ENCODE data around the gene KDM3B.
"Not testable (repeated sequence)": the region's sequence is repeated elsewhere in the genome, so short reads cannot be mapped to it uniquely, and the experiment has no call there.

KDM3B gene

GRCh38 chr5:138389332-138389731 lies 36.8 kb downstream of the KDM3B start:
- DNase-seq (ENCODE audit: low read depth in 2 of 2): no peak

- DNase-seq (ENCODE audit: low read depth in 2 of 2): not testable (repeated sequence)
Observed at GRCh38 chr5:138389911-138390310, 37.4 kb downstream of the KDM3B start.

GRCh38 chr5:138391859-138392386 lies 39.4 kb downstream of the KDM3B start:
- no peak for DNase-seq (ENCODE audit: low read depth in 2 of 2)

GRCh38 chr5:138402640-138403039 lies 50.2 kb downstream of the KDM3B start:
- no peak for DNase-seq (ENCODE audit: low read depth in 2 of 2)

- no peak for DNase-seq (ENCODE audit: low read depth in 2 of 2)
Observed at GRCh38 chr5:138408023-138408422, 55.5 kb downstream of the KDM3B start.

GRCh38 chr5:138410996-138411640 lies 58.6 kb downstream of the KDM3B start:
- peak in 1 of 2 donors; percentile 2 for DNase-seq (ENCODE audit: low read depth in 2 of 2)

GRCh38 chr5:138418444-138418843 lies 66.0 kb downstream of the KDM3B start:
- DNase-seq (ENCODE audit: low read depth in 2 of 2): no peak

GRCh38 chr5:138425079-138425478 lies 72.6 kb downstream of the KDM3B start:
- no peak for DNase-seq (ENCODE audit: low read depth in 2 of 2)

- no peak for DNase-seq (ENCODE audit: low read depth in 2 of 2)
Observed at GRCh38 chr5:138435943-138436342, 83.5 kb downstream of the KDM3B start.

GRCh38 chr5:138438003-138438723 lies 85.7 kb downstream of the KDM3B start:
- DNase-seq (ENCODE audit: low read depth in 2 of 2): no peak

- DNase-seq (ENCODE audit: low read depth in 2 of 2): peak in 1 of 2 donors; percentile 43
Observed at GRCh38 chr5:138438724-138439476, 86.4 kb downstream of the KDM3B start, which contains the start of gene REEP2. TSS of gene REEP2 (plus strand) at chr5:138439057. CDS start at chr5:138439209, 152 bp downstream.

GRCh38 chr5:138439477-138440158 lies 87.1 kb downstream of the KDM3B start:
- DNase-seq (ENCODE audit: low read depth in 2 of 2): no peak

- no peak for DNase-seq (ENCODE audit: low read depth in 2 of 2)
Observed at GRCh38 chr5:138440159-138441073, 87.9 kb downstream of the KDM3B start.

GRCh38 chr5:138441221-138441620 lies 88.7 kb downstream of the KDM3B start:
- no peak for DNase-seq (ENCODE audit: low read depth in 2 of 2)

- DNase-seq (ENCODE audit: low read depth in 2 of 2): no peak
Observed at GRCh38 chr5:138444078-138444773, 91.7 kb downstream of the KDM3B start.

- no peak for DNase-seq (ENCODE audit: low read depth in 2 of 2)
Observed at GRCh38 chr5:138444774-138445546, 92.5 kb downstream of the KDM3B start.

GRCh38 chr5:138445547-138446271 lies 93.2 kb downstream of the KDM3B start:
- DNase-seq (ENCODE audit: low read depth in 2 of 2): no peak

- DNase-seq (ENCODE audit: low read depth in 2 of 2): no peak
Observed at GRCh38 chr5:138448070-138448469, 95.6 kb downstream of the KDM3B start.
